GM23338 (cell line): ENCODE results near the gene TECTB.

ENCODE experiments used
- CREB1 ChIP-seq: fragments of 250-450 bp; sonication (Bioruptor Pico); IDR thresholded peaks from 2 replicates; pipeline ENCODE4 v1.5.0; 2020; ENCODE audit warnings: low read depth, mild to moderate bottlenecking, moderate library complexity
- CTCF ChIP-seq, 2 experiments: fragments of 200-600 bp in 1 of 2; sonication (generic) in 1 of 2; conservative IDR thresholded peaks; 2 replicates each; pipeline versions ENCODE4 v1.5.1 to v1.6.1; 2016 to 2017; ENCODE audit warnings: antibody characterized with exemption in 2 of 2, low read depth in 2 of 2, mild to moderate bottlenecking in 2 of 2, moderate library complexity in 1 of 2
- EZH2 ChIP-seq: fragments of 200-600 bp; sonication (generic); IDR thresholded peaks from one replicate; pipeline ENCODE4 v1.8.0; 2017; ENCODE audit warnings: antibody characterized with exemption, mild to moderate bottlenecking, low read depth; ENCODE audit not compliant: unreplicated experiment
- EZH2phosphoT487 ChIP-seq: fragments of 200-600 bp; sonication (generic); IDR thresholded peaks from one replicate; pipeline ENCODE4 v1.8.1; 2018; ENCODE audit warnings: antibody characterized with exemption; ENCODE audit not compliant: unreplicated experiment
- NANOG ChIP-seq: IDR thresholded peaks from 2 replicates; pipeline ENCODE4 v1.6.1; 2016; ENCODE audit warnings: antibody characterized with exemption, borderline replicate concordance
- POLR2AphosphoS5 ChIP-seq: IDR thresholded peaks from 2 replicates; pipeline ENCODE4 v1.6.1; 2016; ENCODE audit warnings: antibody characterized with exemption, low read depth
- REST ChIP-seq: IDR thresholded peaks from one replicate; pipeline ENCODE4 v1.6.1; 2018; ENCODE audit warnings: antibody characterized with exemption; ENCODE audit not compliant: unreplicated experiment

GRCh38 chr10:112311481-112311880, 28.3 kb downstream of the TECTB start:
- TF ChIP-seq CTCF (conservative IDR thresholded peaks at IDR 0.05; ENCODE audit: low read depth in 2 of 2), result no peak
- TF ChIP-seq POLR2AphosphoS5, result no peak
- no peak for TF ChIP-seq EZH2phosphoT487
- no peak for TF ChIP-seq REST
- TF ChIP-seq NANOG, result no peak
- no peak for TF ChIP-seq CREB1
- no peak for TF ChIP-seq EZH2
